DMS153 (cell line): ENCODE measurements around the gene CDH15.

Experiments
- DNase-seq: peaks from one replicate; lab custom pipeline; 2025; lab: John Stamatoyannopoulos, UW

The CDH15 gene

DNA sequence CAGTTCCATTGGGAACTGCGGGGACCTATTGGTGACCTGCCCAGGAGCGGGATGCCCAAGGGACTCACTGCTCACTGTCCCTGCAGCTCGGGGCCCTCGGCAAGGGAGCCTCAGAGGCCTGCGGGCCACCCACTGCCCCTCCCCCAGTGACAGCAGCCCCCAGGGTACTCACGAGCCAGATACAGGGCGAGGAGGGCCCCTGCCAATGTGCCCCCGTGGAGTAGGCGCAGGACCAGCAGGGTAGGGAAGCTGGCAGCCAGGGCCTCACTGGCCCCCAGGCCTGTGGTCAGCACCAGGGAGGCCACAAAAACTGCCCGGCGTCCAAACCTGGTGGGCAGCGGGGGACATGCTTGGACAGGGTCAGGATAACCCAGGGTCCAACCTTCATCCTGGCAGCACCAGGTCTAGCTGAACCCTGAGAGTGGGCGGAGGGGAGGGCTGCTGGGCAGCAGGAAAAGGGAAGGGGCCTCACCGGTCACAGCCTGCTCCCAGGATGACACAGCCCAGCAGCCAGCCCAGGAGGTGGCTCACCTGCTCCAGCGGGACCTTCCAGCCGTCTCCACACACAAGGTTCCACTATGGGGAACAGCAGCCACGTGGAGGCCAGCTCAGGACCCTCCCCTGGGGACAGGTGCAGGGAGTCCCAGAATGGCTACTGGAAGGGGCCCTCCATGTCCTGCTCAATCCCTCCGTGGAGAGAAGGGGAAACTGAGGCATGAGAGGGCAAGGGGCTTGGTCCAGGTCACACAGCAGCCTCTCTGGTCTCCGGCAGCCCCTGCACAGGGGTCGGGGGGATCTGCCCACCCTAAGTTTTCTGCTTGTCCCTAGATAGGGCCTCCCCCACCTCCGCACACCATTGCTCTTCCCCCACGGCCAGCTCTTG is 27.9 kb downstream of the CDH15 start:
- no peak for DNase-seq

- DNase-seq: no peak
Observed at GRCh38 chr16:89200124-89200849, 28.7 kb downstream of the CDH15 start, which contains the start of gene SLC22A31. Gene SLC22A31 (minus strand): TSS chr16:89200537. CDS start chr16:89200501, 36 bp downstream.

GRCh38 chr16:89200850-89201411 is 29.4 kb downstream of the CDH15 start:
- no peak for DNase-seq

- DNase-seq: peak; percentile 43
Observed at GRCh38 chr16:89201439-89202377, 30.2 kb downstream of the CDH15 start.

DNA sequence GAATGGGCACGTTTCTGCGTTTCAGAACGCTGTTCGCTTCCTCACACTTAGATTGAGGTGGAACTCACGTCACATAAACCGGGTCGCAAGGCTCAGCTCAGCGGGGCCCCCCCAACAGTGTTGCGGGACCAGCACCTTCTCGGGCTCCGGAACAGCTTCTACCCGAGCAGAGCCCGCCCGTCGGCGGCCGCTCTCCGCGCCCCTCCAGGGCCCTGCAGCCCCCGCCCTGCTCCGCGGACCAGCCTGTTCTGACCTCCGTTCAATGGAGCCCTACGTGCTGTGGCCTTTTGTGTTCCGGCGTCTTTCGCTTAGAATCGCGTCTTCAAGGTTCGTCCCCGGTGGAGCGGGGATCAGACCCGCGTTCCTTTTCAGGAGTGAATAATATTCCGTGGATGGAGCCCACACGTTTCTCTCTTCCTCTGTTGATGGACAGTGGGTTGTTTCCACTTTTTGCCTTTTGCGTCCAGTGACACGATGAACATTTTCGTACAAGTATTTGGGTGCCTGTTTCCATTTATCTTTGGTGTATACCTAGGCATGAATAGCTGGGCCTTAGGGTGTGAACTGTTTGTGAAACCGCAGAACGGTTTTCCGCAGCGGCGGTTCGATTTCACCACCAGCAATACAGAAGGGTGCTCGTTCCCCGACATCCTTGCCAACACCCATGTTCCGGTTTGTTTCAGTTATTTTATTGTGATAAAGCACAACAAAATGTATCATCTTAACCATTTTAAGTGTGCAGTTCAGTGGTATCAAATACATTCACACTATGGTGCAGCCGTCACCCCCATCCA is 31.1 kb downstream of the CDH15 start:
- DNase-seq: no peak

- no peak for DNase-seq
Observed at GRCh38 chr16:89207993-89208392, 36.4 kb downstream of the CDH15 start.

DNA sequence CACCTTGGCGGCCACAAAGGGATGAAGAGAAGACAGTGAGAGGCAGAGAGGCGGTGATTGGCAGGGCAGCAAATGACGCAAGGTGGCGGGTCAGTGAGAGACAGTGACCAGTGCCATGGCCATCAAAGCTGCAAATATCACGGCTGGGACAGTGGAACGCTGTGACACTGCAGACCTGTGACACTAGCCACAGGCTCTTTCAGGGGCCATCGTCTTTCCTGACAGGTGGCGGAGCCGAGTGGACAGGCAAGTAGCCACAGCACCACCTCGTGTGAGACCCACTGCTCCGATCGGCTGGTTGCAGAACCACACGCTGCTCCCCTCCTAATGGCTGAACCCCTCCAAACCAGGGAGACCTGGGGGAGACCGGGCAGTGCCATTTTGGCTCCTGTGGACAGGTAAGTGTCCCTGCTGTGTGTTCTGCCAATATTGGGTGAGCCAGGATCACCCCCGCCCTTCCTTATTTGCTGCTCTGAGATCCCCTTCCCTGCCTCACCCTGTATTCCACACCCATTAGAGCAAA is 38.0 kb downstream of the CDH15 start:
- no peak for DNase-seq

DNA sequence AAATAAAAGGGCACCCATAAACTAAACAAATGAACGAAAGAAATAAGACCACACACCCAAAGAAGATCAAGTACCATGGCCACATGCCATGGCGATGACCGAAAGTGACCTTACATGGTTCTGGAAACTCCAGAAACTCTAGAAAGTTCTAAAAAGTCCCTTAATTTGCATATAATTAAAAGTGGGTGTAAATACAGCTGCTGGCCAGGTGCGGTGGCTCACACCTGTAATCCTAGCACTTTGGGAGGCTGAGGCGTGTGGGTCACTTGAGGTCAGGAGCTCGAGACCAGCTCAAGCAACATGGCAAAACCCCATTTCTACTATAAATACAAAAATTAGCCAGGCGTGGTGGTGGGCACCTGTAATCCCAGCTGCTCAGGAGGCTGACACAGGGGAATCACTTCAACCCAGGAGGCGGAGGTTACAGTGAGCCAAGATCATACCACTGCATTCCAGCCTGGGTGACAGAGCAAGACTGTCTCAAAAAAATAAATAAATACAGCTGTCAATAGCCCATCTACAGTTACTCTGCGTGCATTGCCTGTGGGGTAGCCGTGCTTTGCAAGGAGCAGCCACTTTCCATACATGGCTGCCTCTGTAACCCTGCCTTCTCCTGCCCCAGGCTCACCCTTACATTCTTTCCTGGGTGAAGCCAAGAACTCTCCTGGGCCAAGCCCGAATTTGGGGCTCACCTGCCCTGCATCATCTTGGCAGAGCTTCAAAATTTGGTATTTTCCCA is 38.8 kb downstream of the CDH15 start:
- no peak for DNase-seq

- DNase-seq: no peak
Observed at GRCh38 chr16:89210904-89211515, 39.5 kb downstream of the CDH15 start.

DNA sequence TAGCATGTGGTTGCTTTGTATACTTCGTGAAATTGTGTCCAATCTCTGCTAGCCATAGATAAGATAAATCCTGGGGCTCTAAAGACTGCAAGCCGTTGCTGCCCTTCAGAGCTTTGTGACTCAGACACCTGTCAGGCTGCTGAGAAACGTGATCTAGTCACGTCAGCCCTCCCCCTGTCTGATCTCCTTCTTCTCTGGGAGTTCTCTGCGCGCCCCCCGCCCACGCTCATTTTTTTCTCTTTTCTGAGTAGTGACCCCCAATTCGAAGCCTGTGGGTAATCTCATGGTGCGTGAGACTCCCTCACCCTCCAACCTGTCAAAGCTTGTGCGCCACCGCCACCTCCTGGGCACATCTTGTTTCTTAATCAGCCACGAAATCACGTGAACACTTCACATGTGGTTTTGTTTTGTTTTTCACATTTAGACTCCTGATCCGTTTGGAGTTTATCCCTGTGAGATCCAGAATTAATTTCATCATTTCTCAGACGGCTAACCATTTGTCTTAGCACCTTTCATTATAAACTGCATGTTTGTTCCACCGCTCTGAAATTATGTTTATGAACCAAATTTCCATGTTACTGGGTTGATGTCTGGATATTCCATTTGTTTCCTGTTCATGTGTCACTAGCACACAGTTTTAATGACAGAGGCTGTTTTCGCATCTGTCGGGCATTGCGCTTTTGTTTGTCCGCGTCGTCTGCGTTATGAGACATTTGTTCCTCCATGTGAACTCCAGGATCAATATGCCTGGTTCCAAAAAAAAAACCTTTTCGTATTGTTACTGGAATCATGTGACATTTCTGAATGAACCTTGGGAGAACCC is 45.0 kb downstream of the CDH15 start:
- DNase-seq: peak; percentile 39

GRCh38 chr16:89217138-89217387 is 45.5 kb downstream of the CDH15 start:
- no peak for DNase-seq

GRCh38 chr16:89217388-89218191 is 46.0 kb downstream of the CDH15 start, which contains the start of gene ZNF778:
Gene ZNF778 (plus strand): TSS chr16:89217703. CDS start chr16:89221128, 3,425 bp downstream.
- DNase-seq: peak; percentile 57

DNA sequence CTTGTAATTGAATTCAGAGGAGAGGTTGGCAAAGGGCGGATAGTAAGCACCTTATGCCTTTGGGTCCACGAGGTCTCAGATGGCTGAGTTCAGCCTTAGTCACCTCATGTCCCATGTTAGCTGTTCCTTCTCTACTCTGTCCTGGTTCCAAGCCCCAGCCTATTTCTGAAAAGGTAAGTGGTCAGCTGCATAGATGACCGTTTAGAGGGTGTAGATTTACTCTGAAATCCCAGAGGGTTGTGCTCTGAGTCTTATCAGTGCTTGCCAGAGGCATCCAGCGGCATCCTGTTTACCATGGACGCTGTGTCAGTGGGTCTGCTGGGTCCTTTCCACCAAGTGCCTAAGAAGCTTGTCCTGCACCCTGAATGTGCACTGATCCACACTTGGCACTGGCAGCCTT is 47.8 kb downstream of the CDH15 start:
- DNase-seq: no peak

- DNase-seq: no peak
Observed at GRCh38 chr16:89221604-89222003, 50.1 kb downstream of the CDH15 start.

DNA sequence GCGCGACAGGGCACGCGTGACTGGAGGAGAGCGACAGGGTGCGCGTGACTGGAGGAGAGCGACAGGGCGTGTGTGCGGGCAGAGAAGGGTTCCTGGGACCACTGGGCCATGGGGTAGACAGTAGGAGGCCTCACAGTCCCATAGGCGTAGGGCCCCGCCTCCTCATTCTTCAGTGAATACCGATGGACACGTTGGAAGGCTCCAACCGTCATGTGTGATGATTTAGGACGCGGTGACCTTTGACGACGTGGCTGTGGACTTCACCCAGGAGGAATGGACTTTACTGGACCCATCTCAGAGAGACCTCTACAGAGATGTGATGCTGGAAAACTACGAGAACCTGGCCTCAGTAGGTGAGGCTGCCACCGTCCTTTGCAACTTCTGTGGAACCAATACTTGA is 51.4 kb downstream of the CDH15 start:
- no peak for DNase-seq

DNA sequence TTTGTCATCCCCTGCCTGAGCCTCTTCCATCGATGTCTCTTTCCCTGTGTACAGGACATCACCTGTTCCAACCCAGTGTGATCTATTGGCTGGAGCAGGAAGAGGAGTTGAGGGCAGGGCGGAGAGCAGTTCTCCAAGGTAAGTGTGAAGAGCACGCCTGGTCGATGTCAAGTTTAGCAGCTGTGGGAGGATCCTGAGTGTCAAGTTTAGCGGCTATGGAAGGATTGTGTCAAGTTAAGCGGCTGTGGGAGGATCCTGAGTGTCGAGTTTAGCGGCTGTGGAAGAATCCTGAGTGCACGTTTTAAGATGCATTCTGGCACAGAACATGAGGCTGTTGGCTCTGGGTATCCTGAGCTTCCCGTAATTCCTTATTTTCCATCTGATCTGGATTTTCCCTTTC is 53.1 kb downstream of the CDH15 start:
- DNase-seq: no peak

- no peak for DNase-seq
Observed at GRCh38 chr16:89230255-89230654, 58.7 kb downstream of the CDH15 start.

GRCh38 chr16:89232107-89232506 is 60.6 kb downstream of the CDH15 start:
- no peak for DNase-seq
